HG03045 (cell line): ENCODE results near the gene LIF.
"Not testable (repeated sequence)": the region's sequence is repeated elsewhere in the genome, so short reads cannot be mapped to it uniquely, and the experiment has no call there.

Experiments
- ATAC-seq: cut with Tn5 transposase; IDR thresholded peaks from one replicate; pipeline ENCODE4 v1.9.1; 2021; ENCODE audit warnings: mild to moderate bottlenecking, moderate library complexity; ENCODE audit not compliant: unreplicated experiment

The LIF gene

DNA sequence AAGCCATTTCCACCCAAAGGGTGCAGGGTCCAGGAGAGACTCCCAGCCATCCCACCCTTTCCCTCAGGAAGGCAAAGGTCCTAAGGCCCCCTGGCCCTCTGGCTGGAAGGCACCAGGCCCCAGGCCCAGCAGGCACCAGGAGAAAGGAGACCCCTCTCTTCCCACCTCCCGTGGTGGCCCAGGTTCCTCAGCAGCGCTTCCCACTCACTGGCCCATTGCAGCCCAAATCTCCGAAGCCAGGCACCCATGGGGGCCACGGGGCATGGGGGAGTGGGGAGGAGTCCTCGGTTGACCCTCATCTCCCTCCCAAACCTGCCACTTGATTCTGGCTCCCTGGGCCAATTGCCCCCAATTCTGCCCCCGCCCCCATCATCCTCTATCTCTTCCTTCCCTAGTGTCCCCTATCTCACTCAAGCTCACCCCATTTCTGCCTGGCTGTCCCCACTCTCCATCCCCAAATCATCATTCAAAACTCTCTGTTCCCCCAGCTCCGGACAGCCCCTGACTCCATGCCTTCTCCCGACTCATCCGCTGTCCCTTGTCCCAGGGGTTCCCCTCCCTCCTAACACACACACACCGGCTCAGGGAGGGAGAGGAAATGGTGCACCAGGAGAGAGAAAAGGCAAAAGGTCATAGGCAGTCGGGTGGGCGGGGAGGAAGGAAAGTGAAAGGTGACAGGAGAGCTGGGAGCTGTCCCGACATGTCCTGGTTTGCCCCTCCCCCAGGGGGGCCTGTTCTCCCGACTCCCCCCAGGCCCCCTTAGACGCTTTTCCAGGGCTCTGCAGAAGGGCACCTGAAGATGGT, 1.2 kb downstream of the LIF start:
- ATAC-seq, result no peak

DNA sequence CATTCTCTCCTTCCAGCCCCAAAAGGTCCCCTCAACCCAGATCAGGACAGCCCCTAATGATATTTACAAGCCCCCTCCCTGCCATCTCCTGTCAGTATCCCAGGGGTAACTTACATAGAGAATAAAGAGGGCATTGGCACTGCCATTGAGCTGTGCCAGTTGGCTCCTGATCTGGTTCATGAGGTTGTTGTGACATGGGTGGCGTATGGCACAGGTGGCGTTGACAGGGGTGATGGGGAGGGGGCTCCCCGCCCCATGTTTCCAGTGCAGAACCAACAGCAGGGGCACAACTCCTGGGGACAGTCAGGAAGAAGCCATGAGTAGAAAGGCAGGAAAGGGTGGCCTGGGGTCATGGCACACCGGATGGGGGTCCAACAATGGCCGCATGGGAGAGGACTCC, 1.9 kb downstream of the LIF start:
- ATAC-seq, result no peak

DNA sequence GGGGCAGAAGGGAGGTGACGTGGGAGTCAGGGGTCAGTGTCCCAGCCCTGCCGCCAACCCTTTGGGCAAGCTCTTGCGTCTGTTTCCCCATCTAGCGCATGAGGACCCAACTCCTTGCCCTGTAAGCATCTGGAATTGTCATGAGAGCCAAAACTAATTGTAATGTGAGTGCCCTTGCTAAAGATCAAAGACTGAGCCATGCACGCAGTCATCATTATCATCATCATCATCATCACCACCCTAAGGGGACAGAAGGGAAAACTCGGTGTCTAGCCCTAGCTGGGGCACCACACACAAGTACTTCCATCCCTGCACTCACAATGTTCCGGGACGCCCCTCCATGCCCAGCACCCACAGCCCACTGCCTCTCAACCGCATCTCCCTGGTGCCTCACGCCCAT, 2.5 kb downstream of the LIF start:
- ATAC-seq, result no peak

DNA sequence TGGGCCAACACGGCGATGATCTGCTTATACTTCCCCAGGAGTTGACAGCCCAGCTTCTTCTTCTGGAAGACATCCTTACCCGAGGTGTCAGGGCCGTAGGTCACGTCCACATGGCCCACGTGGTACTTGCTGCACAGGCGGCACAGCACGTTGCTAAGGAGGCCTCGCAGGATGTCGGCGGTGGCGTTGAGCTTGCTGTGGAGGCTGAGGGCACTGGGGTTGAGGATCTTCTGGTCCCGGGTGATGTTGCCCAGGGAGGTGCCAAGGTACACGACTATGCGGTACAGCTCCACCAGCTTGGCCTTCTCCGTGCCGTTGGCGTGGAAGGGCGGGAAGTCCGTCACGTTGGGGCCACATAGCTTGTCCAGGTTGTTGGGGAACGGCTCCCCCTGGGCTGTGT, 2.9 kb downstream of the LIF start:
- ATAC-seq, result no peak

DNA sequence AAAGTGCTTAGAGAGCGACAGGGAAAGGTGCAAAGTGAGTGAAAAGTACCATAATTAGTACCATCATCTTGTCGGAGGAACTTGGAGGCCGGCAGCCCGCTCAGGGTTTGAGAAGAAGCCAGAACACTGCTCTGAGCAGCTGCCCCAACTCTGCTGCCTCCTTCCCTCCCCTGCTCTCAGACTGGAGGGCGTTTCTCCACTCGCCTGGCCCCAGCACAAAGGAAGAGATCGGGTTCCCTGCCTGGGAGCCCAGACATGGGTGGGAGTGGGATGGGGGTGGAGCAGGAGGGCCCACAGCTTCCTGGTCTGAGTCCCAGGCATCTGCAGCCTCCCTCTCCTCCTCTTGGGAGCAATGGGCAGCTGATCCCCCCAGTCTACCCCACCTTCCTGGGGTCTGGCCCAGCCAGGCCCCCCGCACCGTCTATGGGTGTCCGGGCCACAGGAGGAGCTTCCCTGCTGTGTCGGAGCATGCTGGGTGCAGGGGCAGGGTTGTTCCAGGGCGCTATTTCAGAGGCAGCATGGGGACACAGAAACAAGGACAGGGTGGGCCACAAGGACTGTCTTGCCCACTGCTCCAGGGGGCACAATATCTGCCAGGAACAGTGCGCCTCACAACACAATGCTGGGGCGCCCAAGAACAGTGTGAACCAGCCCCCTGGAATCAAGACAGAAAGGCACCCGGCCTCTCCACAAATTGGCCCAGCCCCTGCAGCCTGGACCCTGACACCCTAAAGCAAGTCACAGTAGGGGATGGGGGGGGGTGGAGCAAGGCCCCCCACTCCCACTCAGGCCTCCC, 4.8 kb downstream of the LIF start:
- ATAC-seq, result no peak

DNA sequence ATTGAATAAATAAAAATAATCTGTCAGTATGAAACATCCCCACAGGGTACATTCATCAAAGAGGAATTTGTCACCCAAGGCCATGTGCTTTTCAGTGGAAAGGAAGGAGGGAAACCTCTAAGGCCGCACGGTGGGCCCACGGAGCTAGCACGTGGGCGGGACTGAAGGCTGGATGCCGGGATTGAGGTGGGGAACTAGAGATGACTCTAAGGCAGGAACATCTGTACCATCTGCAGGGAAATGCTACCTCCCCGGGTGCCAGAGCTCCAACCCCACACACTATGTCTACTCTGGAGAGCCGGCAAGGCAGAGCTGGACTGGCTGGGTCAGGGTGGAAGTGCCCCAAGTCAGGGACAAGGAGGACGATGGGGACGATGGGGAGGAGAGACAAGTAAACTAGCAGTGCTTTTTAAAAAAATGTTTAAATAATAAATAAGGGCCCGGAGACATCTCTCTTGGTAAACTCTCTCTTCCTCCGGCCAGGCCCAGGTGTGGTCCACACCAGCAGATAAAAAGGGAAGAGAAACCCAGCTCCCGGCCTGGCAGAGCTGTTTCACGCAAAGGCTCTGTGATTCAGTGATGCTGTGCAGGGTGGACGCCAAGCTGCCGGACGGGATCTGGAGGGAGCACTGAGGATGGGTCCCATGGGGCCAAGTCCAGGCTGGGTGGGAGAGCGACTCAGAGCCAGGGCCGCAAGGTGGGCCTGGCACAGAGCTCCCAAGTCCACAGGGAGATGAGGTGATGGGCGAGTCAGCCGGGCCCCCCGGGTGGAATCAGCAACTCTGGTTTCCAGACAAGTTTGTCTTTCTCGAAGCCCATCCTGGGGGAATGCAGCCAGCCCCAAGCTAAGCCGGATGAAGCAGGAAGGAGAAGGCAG, 5.8 kb downstream of the LIF start:
- ATAC-seq, result no peak

DNA sequence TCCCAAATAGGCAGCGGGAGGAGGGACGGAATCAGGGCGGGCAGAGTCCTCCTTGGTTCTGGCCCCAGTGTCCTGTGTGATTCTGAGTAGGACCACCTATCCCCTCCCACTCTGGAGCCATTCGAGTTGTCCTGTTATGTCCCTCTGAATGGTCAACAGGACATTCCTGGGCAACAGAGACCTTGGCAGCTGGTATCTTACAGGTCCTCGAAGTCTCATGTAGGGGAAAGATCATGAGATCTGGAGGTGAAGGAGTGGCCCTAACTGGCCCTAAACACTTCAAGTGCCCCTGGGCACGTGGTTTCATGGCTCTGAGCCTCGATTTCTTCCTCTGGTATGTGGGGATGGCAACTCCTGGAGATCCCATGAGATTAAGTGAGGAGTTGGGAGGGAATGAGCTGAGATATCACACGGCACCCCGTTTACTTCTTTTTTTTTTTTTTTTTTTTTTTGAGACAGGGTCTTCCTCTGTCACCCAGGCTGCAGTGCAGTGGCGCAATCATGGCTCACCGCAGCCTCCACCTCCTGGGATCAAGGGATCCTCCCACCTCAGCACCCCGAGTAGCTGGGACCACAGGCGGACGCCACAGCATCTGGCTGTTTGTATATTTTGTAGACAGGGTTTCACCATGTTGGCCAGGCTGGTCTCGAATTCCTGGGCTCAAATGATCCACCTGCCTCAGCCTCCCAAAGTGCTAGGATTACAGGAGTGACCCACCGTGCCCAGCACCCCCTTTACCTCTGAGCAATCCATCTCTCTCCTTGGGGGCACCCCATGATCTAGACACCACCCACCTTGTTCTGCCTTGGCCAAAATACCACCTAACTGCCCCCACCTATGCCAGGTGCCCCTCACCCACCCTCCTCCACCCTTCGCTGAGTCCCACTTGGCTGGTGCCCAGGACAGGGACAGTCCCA, 6.8 kb downstream of the LIF start:
- no peak for ATAC-seq

DNA sequence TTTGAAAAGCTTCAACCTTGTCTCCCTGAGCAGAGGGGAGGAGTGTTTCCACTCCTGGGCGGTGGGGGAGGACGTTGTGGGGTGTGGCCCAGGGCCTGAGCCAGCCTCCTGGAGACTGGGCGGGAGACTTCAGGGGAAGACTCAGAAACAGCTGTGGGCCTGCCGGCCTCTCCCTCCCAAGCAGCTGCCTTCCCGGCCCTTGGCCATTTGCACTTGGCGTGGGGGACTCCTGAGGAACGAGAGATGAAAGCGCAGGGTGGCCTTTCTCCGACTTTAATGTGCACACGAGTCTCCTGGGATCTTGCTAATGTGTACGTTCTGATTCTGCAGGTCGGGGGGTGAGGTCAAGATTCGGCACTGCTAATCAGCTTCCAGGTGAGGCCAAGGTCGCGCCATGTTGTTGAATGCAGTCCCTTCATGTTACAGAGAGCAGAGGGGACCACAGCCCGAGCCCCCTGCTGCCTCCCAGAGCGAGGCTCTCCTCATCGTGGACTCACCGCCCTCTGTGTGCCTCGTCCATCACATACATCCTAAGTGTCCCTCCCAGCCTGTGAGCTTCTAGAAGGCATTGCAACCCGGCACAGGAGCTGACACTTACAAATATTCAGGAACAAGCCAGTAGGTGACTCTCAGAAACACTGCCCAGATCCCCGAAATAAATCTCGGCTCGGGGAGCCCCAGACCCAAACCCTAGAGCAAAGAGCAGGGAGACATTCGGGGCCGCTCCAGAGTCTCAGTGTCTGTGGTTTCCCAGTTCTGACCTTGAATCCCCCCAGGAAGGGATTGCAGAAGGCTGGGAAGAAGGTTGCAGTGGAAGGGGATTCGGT, 7.7 kb downstream of the LIF start:
- ATAC-seq, result no peak

DNA sequence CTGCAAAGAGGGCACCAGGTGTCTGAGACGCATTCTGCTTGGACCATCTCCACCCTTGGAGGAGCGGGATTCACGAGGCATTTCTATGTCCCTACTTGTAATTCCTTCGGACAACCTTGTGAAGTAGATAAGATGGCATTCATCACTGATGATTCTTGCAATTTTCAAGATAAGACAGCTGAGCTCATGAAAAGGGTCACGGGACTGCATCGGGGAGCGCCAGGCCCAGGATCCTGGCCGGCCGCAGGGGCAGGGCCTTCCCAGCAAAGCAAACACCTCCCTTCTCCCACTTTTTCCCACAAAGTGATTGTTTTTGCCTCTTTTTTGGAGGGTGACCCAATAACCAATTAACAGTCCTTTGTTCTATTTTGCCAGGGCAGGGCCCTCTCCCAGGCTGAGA, 8.4 kb downstream of the LIF start:
- ATAC-seq, result no peak

DNA sequence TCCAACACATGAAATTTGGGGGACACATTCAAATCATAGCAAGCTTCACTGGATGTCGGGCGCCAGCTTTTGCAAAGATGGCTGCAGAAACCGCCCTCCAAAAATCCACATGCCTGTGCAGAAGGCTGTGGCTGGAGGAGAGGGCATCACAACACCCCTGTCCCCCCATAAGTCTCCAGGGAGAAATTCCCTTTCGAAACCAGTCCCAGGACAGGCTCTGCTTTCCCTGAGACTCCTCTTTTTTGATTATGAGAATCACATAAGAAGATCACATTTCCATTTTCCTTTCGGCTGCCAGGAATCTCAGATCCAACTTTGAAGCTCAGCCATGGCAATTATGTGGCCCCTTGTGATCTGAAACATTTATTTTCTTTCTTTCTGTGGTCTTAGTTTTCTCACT, 9.7 kb downstream of the LIF start:
- ATAC-seq, result no peak

DNA sequence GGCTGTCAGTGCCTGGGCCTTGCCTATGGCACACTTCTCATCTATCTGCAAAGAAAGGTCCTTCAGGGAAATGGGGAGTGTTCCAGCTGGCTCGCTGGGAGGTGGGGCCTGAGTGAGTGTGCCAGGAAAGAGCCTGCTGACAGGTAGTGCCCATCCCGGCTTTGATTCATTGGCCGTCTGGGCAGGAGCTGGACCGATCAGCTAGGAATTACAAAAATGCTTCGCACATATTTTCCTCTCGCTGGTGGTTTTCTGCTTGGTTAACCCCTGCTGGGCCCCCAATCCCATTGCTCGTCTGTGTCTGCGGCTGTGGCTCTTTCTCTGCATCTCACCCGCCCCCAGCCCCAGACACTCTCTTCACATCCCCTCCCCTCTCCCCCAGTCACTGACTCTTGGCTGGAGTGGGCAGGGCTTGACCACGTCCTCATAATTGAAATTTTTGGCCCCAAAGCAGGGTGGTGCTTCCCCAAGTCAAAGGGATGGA, 10.8 kb downstream of the LIF start:
- no peak for ATAC-seq

DNA sequence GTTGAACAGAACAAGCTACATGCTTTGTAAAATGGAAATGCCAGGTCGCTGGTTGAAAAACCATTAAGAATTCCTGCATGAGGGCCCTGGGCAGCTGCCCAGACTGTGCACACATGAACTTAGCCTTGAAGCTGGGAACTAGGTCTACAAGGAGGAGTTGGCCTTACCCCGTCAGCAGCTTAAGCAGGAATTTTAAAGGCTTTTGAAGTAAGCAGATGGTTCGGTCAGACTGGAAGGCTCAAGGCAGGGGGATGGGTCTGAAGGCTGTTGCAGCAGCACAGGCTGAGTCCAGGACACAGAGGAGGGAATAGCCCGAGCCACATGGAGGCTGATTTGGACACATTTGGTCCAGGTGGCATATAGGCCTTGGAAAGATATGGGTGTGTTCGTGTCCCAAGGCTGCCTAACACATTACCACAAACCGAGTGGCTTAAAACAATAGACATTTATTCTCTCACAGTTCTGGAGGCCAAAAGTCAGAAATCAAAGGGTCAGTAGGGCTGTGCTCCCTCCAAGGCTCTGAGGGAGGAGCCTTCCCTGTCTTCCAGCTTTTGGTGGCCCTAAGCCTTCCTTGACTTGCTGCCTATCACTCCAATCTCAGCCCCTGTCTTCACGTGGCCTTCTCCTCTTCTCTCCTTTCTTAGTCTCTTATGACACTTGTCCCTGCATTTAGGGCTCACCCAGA, 11.6 kb downstream of the LIF start:
- no peak for ATAC-seq

DNA sequence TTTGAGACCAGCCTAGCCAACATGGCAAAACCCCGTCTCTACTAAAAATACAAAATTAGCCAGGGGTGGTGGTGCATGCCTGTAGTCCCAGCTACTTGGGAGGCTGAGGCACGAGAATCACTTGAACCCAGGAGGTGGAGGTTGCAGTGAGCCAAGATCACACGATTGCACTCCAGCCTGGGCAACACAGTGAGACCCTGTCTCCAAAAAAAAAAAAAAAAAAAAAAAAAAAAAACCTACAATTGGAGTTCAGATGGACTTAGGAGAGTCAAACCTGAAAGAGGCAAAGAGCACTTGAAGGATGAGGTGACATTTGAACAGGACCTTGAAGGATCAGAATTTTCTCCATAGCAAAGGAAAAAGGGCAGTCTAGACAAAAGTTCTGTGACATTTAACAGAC, 12.2 kb downstream of the LIF start:
- ATAC-seq, result not testable (repeated sequence)

DNA sequence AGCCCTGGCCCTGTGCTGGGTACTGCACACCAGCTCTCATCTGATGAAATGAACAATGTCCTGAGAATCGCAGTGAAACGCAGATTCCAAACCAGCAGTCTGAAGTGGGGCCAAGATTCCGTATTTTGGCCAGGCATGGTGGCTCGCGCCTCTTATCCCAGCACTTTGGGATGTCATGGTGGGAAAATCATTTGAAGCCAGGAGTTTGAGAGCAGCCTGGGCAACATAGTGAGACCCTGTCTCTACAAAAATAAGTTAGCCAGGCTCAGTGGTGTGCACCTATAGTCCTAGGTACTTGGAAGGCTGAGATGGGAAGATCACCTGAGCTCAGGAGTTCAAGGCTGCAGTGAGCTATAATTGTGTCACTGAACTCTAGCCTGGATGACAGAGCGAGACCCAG, 13.0 kb downstream of the LIF start:
- no peak for ATAC-seq

DNA sequence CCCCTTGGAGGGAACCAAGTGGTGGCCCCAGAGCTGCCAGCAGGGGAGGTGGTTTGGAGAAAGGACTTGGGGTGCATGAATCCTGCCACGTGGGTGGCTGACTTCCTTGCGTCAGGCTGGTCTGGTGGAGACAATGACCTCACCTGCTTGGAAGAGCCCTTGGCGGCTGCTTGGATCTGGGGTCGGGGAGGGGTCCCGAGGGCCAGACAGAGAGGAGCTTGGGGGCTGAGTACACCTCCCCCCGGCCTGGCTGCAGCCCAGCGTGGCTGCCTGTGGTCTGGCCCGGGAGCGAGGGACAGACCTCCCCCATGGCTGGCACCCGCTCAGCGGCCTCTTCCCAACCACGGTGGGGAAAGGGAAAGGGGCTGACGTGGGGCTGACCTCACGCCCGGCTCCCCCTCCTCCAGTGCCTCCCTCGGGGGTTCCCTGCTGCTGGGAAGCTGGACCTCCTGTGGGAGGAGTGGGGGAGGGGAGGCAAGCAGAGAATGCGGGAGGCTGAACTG, 13.8 kb downstream of the LIF start:
- ATAC-seq, result no peak

DNA sequence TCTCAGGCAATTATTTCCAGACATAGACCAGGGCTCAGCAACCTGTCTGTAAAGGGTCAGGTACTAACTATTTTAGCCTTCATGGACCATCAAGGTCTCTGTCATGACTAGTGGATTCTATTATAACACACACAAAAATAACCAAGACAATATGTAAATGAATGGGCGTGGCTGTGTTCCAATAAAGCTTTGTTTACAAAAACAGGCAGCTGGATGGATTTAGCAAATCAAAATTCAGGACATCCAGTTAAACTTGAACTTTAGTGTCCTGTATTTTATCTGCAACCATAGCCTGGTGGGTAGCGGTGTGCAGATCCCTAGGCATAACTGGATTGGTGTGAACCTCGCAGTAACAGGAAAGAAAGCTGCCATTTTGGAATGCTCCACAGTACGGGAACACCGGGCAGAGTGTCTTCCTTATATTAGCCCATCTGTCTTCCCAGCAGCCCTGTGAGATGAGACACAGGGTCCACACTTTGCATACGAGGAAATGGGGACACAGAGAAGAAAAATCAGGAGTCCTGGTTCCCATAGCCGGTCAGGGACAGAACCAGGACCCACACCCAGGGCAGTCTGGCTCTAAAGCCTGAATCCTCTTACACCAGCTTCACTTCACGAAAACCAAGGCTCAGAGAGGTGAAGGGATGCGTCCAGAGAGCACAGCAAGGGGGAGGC, 15.6 kb downstream of the LIF start:
- ATAC-seq, result no peak

DNA sequence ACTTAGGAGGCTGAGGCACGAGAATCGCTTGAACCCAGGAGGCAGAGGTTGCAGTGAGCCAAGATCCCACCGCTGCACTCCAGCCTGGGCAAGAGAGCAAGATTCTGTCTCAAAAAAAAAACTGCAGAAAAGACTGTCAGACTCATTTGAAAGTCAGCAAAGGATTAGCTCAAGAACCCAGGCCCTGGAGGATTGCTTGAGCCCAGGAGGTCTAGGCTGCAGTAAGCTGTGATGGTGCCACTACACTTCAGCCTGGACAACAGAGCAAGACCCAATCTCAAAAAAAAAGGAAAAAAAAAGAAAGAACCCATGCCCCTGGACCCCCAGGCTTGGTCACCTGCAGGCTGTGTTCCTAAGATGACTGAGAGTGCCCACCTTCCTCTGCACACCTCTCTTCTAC, 16.2 kb downstream of the LIF start:
- no peak for ATAC-seq
